IPS DF 19.7 (cell line): ENCODE data around the gene BNIP5.
"Not testable (repeated sequence)": the region's sequence is repeated elsewhere in the genome, so short reads cannot be mapped to it uniquely, and the experiment has no call there.

Experiments used
- DNase-seq: peaks from one replicate; pipeline ENCODE4 v3.0.0-alpha.2; 2013; ENCODE audit warnings: low read depth, low spot score

Gene BNIP5

DNA sequence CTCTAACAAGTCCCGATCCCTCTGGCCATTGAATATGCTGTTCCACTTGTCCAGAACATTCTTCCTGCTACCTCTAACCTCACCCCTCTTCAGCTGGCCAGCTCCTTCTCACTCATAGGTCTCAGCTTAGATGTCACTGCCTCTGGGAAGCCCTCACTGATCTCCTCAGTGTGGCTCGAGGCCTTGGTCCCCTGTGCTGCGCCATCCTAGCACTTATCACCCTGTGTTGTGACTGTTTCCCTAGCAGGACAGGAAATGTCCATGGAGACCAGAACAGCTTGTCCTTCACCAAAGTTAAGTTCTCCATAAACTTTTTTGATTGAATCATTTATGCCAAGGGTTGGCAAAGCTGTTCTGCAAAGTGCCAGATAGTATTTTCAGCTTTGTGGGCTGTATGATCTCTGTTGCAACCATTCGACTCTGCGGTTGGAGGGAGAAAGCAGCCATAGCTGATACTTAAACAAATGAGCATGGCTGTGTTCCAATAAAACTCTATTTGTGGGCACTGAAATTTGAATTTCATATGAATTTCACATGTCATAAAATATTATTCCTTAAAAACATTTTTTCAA lies 6.5 kb upstream of the BNIP5 start:
- no peak for DNase-seq

DNA sequence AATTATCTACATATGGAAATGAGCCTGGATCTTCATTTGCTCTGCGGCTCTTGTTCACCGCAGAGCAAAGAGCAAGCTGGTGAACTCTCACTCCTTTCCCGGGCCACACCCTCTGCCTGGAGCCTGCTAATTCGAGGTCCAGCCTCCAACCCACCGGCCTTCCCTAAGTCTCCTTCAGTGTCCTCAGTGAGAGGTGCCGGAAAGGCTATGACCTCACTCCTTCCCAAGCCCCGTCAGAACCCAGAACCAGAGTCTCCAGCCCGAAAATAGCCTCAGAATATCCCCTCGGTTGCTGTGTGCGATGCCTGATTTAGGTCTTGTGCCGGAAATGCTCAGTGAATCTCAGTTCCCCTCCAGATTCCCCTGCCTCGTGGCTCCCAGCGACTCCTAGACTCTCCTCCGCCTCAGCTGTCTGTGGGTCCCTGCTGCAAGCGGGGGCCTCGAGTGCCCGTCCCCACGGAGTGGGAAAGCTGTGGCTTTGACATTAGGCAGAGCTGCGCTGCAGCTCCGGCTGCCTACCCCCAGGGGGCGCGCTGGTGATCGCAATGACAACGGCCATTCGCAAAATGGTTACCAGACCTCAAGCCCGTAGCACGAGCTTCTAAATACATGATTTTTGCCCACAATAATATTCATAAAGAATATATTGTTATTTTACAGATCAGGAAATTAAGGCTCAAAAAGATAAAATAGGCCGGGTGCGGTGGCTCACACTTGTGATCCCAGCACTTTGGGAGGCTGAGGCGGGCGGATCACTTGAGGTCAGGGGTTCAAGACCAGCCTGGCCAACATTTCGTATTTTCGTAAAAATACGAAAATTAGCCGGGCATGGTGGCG lies 4.1 kb upstream of the BNIP5 start:
- peak; percentile 54 for DNase-seq

DNA sequence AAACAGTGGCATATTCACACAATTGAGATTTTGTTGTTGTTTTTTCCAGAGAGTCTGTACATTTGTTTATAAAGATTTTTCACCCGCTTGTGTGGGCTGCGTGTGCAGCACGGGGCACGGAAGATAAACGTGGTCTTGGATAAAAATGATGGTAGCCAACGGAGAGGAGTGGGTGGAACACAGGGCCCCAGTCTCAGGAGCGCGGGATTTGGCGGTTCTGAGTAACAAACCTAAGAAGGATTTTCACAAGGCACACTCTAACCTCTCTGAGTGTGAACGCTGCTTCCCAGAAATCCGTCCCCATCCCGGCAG lies 3.6 kb upstream of the BNIP5 start:
- DNase-seq = no peak

DNA sequence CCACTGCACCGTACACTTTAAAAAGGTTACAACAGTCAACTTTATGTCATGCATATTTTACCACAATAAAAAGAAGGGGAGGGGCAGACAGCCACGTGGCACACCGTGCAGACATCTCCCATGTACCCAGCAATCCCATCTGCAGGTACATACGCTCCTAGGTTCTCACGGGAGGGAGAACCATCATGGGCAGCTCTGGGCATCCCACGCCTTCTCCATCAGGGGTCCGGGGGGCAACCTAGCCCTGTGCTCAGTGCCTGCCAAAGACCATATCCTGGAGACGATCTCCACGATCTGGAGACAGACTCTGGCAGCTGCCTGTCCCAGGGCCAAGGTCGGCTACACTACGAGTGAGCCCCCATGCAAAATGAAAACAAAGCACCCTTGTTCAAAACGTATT lies 2.5 kb upstream of the BNIP5 start:
- DNase-seq = no peak

DNA sequence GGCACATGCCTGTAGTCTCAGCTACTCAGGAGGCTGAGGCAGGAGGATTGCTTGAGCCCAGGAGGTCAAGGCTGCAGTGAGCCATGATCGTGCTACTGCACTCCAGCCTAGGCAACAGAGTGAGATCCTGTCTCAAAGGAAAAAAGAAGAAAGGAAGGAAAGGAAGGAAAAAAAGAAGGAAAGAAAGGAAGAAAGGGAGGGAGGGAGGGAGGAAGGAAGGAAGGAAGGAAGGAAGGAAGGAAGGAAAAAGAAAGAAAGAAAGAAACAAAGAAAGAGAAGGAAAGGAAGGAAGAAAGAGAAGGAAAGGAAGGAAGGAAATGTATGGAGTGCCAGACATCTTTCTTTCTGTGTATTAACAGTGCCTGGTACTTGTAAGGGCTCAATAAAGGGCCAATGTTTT lies 1.5 kb upstream of the BNIP5 start:
- not testable (repeated sequence) for DNase-seq

DNA sequence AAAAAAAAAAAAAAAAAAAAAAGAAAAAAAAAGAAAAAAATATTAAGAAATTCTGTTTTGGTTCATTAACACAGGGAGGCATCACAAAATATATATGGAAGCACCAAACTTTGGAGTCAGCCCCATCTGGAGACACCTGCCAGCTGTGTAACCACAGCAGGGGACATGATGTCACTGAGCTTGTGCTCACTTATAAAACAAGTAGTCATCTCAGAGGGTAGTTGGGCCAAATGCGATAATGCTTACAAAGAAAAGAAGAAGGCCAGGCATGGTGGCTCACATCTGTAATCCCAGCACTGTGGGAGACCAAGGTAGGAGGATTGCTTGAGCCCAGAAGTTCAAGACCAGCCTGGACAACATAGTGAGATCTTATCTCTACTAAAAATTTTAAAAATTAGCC lies 1.1 kb upstream of the BNIP5 start:
- DNase-seq = no peak

DNA sequence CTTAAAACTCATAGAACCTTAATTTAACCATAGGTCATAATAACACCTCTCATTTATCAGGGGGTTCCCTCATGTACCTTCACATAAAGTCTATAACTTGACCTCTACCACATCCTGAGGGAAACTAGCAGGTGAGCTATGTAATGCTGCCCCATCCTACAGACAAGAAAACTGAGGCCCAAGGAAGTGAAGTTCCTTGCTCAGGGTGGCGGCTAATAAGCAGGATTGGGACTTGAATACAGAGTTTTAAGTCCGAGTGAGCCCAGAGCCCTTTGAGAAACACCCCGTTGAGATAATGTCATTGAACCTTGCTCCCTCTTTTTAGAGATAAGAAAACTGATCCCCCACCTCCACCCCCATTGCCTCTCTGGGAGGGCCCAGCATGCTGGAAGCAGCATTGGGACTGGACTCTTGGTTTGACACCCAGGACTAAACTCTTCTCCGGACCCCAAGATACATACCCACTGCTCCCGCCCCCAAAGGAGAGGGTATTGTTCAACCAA lies 429 bp downstream of the BNIP5 start:
- no peak for DNase-seq

DNA sequence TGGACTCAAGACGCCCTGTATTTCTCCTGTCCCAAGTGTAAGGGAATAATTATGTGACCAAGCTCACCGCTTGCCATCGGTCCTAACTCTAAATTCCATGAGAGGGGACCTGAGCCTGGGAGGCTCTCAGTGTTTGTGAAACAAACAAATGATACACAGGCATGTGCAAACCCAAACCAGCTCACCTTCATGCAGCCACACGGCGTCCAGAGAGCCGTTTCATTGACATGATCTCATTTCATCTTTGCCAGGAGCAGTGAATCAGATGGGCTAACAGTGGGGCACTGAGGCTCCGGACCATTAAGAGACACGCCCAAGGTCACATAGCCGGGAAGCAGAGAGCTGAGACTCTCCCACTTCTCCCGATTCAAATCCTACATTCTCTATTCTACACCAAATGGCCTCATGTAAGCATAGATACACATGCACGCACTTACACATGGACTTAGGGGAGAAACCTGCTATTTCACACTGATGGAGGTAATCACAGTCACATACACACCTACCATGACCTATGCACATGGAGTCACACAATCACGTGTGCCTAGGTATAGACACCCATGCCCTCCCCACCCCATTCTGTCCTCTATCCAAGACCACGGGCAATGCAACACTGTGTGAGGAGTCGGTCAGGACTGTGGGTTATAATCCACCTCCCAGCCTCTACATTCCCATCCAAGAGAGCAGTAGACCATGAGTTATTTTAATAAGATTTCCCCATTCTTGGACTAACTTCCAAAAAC lies 1.1 kb downstream of the BNIP5 start:
- no peak for DNase-seq

DNA sequence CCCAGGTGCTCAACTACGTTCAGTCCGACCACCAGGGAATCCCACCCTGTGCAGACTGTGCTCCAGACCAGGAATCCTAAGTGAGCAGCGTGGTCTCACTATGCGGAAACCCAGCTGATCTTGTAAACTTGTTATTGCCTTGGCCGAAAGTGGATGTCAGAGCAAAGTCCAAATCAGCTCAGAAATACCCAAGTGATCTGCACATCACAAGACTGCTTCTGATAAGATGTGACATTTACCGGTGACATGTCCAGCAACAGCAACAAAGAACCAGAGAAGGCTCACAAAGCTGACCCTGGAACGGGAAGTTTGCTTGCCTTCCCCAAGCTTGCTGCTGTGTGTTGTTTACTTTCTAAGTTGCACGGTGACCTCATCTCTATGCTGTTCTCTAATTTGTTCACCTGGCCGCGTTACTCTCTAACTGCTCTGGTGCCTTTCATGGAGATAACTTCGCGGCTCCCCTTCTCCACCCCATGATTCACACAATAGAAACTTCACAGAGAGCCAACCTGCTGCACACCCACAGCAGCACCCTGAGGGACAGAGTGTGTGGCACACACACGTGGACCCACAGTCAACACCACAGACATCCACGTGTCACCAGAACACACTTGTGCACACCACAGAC lies 1.7 kb downstream of the BNIP5 start:
- no peak for DNase-seq

DNA sequence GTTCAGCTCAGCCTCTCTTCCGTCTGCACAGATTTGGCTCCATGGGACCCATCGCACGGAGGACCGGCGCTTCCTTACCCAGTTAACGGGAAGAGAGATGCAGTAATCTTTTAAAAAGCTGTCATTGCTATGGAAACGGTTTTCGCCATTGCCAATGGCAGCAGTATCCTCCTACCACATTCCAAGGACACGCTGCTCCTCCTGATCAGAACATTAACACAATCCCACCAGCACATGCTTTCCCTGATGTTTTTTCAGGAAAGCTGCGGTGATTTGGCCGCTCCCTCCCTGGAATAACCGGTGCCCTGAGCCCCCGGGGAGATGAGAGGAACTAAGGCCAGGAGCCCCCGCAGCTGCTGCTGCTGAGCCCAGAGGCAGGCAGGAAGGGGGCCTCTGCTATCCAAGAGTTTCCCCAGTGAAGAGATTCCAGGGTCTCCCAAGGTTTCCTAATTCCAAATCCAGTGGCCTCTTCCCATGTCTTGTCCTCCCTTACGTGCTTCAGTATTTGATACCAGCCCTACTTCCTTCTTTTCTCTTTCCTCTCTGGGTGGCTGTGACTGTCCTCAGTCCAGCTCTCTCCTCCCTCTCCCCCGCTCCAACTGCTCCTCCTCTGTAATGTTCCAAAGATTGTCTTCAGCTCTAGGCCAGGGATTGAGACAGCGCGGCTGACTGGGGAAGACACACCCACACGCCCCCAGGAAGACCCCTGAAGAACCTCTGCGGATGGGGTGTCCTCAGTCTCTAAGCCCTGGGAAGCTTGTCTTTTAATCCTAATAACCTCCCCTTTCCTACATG lies 2.6 kb downstream of the BNIP5 start:
- DNase-seq = no peak

DNA sequence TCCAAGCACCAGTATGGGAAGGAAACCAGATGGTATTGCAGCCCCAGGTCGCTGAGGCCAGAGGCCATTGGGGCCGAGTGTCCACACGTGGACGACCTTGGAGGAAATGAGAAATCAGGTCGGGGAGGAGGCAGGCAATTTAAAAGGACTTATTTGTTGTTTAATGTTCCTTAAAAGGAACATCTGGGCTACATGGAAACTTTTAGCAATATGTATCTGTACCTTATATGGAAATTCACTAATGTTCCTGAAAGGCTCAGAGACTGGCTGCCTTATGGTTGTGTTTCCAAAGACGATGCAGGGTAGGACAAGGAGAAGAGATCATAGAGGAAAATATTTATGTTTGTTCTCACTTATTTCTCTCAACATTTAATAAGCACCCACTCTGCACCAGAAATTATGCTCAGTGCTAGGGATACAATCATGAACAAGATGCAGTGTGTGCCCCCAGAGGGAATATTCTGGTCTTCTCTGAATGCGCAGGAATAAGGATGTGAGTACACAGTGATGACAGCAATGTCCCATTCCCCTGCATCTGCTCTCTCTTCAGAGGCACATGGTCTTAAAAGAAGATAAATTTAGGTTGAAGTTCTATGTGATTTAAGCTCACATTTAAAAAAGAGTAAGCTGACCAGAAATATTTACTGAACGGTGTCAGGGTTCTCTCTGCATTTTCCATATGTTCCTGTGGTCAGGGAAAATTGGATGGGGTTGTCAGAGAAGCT lies 3.4 kb downstream of the BNIP5 start:
- DNase-seq = no peak

DNA sequence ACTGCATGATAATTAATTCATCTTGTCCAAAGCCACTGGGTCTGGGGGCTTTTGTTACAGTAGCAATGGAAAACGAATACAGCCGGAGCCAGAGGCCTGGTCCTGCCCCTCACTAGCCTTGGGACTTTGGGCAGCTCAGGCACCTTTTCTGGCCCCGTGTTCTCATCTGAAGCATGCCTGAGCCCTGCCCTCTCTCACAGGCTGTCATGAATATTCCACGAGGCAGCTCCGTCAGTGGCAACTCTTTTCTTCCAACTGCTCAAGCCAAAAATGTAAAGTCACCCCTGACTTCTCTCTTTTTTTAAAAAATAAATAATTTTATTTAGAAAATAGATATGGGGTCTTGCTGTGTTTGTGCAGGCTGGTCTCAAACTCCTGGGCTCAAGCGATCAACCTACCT lies 5.3 kb downstream of the BNIP5 start:
- DNase-seq = no peak

DNA sequence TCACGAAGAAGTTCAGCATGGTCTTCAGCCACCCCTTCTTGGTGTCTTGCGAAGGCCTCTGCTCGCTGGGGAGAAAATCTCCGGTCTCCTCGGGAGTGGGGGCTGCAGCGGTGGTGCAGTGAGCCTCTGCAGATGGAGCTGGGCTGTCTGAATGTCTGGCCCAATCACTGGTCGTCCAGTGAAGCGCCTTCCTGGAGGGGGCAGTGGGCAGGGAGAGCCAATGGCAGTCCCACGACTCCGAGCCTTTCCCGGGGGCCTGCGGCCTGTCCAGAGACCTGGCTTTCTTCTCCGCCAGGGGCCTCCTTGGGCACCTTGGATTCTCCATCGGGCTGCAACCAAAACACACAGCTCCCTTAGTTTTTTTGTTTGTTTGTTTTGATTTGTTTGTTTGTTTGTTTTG lies 6.3 kb downstream of the BNIP5 start:
- no peak for DNase-seq

DNA sequence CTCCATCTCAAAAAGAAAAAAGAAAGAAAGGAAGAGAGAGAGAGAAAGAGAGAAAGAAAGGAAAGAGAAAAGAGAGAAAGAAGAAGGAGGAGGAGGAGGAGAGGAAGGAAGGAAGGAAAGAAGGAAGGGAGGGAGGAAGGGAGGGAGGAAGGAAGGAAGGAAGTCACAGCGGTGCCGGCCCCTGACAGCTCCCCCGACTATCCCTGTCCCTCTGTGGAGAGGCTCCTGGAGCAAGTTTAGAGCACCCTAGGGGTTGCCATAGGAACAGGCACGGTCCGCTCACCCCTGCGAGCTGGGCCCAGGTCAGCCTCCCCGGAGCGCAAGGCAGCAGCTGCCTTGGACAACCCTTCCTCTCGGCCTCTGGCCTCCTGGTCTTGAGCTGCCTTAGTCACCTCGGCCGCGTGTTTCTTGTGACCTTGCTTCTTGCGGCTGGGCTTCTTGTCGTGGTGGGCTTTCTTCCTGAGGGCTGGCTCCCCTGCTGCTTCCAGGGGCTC lies 6.8 kb downstream of the BNIP5 start:
- DNase-seq = no peak

DNA sequence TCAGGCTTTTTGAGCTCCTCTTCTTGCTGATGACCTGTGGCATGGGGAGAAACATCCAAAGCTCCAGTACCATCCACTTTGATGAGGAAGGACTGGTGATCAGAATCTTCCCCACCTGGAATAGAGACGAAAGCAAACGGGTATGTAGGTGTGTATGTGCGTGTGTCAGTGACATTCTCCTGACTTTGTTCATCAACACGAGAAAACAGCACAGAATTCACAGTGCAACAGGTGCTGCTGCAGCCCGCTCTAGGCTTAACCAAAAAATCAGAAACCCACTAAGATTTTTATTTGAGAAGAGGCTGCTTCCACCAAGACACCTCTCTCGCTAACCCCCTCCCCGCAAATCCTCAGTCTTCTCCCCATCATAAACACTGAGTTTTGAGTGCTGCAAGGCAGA lies 8.1 kb downstream of the BNIP5 start:
- DNase-seq = no peak

DNA sequence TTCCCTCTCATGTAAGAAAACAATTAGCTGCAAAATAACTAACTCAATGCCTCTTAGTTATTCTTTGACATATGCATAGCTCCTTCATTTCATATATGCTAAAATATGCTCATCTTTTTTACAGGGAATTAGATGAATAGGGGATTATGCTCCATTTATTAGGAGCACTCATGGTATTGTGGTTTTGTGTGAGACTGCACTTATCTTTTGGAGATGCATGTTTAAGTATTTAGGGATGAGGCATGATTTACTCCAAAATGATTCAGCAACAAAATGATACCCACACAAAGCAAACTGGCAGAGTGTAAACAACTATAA lies 8.8 kb downstream of the BNIP5 start:
- DNase-seq = no peak

DNA sequence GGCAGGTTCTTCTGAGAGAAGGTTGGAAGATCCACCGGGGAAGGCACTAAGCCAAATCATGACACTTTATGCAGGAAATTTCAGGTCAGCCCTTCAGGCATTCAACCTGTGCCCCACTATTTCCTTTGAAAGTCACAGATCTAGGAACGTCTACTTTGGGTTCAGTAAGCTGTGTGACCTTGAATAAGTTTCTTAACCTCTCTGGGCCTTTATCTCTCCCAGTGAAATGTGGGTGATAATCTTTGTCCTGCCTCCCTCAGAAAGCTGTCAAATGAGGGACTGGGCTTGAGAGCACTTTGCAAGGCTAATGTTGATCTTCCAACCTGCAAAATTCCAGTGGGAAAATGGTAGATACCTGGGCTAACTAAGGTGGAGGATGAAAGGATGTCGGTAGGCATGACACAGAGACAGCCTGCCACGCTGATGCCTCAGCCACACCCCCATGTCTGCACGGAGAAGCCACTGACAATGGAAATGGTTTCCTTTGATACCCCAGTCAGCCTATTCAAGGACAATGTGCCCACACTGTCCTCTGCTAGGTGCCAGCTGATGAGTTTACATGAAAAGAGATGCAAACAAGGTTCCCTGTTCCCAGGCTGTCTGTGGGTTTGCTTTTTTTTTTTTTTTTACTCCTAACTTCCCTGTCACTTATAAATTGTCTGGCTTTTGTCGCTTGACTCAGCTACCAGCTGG lies 9.3 kb downstream of the BNIP5 start:
- no peak for DNase-seq

DNA sequence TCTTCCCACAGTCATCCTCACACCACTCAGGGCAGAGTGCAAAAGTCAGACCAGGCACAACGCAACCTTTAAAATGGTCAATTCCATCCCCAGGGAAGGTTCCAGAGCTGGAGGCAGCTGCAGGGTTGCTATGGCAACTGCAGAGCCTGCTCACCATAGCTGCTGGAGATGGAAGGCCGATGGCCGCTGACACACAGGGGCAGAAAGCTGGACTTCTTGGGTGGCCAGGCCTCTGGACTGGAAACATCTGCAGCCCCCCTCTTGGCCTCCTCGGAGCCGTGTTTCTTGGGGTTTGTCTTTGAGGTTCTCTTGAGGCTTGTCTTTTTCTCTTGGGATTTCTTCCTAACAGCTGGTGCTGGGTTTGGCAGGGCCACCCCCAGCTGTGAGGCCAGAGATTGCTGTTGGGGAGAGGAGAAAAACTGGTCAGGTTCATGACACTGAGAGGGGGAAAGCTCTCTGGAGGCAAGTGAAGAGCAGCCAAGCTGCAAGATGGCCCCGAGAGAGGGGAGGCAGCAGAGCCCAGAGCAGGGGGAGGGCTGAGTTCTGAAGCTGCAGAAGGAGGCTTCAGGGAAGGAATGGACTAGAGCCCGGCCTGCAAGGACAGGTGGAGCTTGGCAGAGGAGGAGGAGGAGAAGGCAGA lies 10.2 kb downstream of the BNIP5 start:
- DNase-seq = no peak

DNA sequence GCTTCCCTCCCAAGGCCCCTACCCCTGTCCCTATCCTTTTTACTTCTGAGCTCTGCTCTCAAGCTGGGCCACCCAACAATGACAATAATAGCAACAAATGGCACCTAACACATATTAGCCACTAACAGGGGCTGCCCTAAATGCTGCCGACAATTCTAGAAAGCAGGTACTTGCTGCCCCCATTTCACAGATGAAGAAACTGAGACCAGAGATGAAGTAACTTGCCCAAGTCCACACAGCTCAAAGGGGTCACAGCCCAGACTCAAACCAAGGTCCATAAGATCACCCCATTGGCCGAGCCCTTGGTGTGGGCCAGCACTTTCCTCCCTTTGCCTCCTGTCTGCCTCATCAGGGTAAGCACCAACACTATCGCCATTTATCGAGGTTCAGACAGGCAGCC lies 12.0 kb downstream of the BNIP5 start:
- no peak for DNase-seq

DNA sequence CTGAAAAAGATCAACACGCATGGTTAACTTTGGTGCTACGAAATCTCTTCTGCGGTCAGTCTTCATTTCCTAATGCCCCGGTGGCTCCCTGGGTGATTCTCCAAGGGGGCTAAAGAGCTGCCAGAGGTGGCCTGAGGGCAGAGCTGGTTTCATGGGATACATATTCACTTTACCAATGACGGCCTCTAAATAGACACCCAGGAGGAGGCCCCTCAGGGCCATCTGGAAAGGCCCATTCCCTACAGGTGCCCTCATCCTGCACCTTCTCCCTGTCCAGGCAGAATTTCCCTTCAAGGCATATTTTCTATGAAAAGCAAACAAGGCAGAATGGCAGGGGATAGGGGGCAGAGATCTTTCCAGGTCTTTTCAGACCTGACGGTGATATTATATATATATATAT lies 12.5 kb downstream of the BNIP5 start:
- no peak for DNase-seq
